ENCODE results near the gene COMMD9.
A peak's percentile ranks its signal among the peaks of the same experiment; 100 is the strongest.

Gene COMMD9

DNA sequence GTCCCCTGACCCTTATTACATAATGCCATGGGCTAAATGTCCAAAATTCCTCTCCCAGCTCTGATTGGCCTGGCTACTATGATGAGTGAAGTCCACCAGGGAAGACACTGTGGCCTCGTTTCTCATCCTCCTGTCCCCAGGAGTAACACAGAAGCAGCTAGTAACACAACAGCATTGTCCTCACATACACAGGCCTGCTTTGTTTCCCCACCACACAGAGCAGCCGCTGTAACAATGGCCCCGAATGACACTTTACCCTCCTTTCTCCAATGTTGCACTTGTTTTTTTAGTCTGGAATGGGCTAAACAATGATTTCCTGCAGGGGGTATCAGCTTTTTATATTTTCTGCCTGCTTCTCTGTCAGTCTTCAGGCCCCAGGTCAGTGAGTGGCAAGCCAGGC is 6.7 kb upstream of the COMMD9 start, which contains the start of gene PRR5L:
Gene PRR5L (plus strand): TSS at position 363 of the 400 bp plus-strand sequence. CDS start 104,834 bp downstream, outside the sequence.
- no peak for DNase-seq

DNA sequence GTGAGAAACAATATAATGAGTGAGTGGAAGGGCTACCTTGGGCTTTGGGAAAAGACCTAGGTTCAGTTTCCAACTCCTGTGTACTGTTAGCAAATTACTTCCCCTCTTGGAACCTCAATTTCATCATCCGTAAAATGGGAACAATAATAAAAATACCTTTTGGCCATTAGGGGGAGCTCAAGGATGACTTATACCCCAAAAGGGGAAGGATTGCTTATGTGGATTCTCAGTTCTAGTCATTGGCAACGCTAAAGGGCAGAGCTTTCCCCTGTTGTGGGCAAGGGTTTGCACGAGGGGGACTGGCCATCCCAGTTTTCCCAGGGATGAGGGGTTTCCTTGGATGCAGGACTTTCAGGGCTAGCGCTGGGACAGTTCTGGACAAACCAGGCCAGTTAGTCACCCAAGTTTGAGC is 3.1 kb upstream of the COMMD9 start:
- DNase-seq = no peak

GRCh38 chr11:36288442-36289225 is 590 bp downstream of the COMMD9 start:
- DNase-seq = no peak

GRCh38 chr11:36282926-36283325 is 6.3 kb downstream of the COMMD9 start:
- no peak for DNase-seq

- DNase-seq = no peak
These were observed 7.4 kb downstream of the COMMD9 start for GRCh38 chr11:36281850-36282249.

DNA sequence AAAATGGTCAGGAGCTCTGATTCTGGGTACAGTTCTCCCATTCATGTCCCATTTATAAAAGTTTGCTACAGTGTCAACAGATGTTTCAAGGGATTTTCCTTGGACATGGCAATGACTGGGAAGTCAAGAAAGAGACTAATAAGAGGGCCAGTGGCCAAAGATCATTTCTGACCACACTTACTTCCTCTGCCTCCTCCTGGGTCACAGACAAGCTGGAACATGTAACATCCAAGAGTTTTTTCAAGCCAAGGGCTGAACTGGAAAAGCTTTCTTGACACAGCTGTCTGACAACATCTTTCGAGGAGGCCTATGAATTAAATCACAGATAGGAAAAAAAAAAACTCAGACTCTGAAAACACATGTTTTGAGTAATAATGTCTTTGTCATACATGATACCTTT is 8.7 kb downstream of the COMMD9 start:
- DNase-seq = no peak

- no peak for DNase-seq
These were observed 10.5 kb downstream of the COMMD9 start for GRCh38 chr11:36278531-36279282.

DNA sequence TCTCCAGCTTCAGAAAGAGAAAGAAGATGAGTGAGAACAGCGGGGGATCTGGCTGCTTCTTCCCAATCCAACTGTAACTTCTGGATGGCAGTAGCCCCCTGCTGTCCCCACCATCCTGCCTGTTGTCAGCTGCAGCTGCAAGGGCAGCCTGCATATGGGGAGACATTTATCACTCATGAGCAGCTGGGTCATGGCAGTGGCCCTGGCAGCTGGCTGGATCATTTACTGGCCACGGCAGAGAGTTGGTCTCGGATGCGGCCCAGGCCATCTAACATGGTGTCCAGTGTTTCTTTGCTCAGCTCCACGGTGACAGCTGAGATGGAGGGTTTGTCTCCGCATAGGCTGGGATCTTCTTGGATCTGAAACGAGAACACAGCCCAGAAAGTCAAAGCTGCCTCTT is 14.8 kb downstream of the COMMD9 start:
- DNase-seq = no peak

DNA sequence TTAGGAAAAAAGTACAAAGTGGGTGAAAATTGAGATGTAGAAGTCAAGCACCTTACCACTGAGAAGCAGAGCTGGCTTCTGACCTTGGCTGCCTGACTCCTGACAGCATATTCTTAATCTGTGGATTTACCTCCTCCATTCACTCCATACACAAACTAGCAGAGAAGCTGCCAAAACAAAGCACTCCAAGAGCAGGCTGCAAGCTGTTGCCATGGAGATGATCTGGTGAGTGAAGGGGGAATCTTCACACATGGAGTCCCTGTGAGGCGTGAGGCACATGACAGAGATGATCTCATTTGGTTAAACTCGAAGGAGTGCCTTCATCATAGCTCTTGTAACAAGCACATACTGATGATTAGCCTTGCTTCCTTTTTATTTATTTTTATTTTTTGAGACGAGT is 16.1 kb downstream of the COMMD9 start:
- DNase-seq = peak; percentile 44

- no peak for DNase-seq
These were observed 17.3 kb downstream of the COMMD9 start for GRCh38 chr11:36271794-36272407.

GRCh38 chr11:36270701-36271100 is 18.5 kb downstream of the COMMD9 start:
- DNase-seq = peak; percentile 72

- no peak for DNase-seq
These were observed 20.8 kb downstream of the COMMD9 start for GRCh38 chr11:36268337-36268985.

DNA sequence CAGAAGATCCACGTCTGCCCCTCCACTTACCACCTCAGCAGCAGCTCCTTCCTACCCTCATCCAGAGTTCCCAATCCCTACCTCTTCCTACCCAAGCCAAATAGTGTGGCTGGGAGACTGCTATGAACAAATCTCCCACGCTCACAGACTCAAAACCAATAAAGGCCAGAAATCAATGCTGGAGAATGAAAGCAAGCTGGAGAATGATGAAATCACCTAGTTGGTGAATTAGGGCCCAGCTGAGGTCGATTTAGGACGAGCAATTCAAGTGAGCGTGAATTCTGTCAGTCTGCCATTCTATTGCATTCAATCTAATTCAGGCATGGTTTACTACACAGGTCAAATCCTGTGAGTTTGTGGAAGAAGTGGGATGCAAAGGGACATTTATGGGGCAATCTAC is 22.5 kb downstream of the COMMD9 start:
- no peak for DNase-seq

DNA sequence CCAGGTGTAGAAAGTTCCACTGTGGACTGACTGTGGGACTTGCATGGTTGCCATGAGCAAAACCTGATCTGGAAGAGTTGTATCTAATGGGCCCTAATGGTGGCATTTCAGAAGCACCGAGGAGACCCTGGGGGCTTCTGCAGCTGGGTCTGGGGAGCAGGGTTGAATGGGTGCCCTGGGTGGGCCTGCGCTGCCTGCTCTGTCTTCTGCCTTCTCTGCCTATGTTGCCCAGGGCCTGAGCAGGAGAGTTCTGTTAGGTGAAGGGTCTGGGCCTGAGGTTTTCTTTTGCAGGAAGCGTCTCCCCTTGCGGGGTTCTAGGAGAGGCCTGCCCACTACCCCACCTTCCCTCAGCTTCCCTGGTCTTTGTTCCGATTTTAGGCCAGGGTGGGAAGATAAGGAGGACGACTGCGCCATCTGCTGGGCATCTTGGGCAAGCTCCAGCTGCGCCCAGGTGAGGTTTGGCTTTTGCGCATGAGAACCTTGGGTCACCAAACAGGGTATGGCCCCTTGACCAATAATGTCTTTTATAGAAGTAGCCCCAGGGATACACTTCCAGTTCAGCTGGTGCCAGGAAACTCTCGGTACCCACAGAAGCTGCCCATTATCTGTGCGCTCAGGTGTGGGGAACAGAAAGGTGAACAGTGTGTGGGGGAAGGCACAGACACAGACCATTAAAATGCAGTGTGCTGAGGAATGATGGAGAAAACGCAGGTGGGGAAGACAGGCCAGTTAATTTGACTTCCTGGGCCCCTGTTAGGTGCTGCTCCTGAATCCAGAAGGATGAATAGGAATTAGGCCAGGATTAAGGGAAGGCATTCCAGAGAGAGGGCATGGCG is 23.2 kb downstream of the COMMD9 start:
- peak; percentile 41 for DNase-seq

DNA sequence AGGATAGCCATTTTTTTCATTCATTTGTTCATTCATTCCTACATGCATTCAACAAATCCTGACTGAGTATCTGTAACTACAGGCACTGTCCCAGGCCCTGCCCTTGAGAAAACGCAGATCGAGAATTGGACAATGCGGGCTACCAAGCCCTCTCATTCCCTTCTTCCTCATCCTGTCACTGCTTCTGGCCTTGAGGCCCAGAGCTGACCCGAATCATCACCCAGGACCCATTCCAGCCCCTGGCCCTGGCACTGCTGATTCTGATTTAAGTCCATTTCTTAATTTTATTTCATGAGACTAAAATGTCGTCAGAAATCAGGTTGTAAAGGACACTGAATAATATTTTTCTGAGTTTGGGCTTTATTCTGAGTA is 24.3 kb downstream of the COMMD9 start:
- DNase-seq = no peak

DNA sequence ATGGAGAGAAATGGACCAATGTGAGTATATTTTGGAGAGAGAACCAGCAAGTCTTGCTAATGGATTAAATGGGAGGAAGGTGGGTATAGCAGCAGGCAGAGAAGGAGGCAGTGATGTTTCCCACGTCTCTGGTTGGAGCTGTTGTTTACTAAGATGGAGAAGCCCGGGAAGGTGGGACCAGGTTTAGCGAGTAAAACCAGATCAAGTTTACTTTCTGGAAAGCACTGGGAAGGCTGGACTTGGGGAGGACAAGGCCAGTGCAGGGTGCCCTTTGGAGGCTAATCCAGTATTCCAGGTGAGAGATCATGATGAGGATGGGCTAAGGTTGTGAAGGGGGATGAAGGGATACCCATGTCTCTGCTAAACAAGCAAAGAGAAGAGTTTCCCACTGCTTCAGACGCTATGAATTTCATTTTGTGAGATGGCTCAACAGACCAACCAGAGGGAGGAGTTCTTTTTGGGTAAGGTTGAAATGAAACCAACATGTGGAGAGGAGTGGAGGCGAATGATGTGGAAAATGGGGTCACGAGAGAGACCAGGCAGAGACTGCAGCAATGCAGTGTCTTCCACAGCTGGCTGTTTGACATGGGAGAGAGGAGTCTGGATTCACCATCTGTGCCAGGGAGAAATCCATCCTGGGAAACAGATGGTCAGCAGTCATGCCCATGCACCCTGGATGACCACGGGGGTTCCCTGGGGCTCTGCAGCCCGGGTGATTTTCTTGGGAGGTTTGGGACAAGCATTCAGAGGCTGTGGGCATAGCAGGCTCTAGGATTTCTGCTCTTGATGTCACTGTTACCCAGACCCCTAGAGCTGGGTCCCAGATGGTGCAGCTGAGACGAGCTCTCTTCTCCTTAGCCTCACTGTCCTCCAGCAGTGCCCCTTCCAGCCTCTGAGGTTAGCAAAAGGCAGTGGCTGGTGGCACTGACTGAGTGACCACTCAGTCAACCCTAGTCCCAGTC is 24.9 kb downstream of the COMMD9 start:
- no peak for DNase-seq

DNA sequence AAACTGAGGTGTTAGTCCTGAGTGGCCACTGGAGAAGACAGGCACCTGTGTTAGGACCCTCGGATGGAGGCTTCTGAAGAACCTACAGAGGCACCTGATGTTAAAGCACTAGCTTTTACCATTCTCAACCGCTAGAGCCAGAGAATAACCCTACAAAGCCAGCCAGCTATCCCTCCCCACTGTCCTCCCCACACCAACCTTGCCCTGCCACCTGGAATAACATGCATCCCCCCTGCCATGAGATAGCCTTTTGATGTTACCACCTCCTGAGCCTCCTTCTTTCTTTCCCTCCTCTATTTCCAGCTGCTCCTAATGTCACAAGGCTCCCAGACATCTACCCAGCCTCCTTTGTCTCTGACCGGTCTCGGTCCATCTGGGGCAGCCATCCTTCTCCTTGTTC is 28.1 kb downstream of the COMMD9 start:
- no peak for DNase-seq

DNA sequence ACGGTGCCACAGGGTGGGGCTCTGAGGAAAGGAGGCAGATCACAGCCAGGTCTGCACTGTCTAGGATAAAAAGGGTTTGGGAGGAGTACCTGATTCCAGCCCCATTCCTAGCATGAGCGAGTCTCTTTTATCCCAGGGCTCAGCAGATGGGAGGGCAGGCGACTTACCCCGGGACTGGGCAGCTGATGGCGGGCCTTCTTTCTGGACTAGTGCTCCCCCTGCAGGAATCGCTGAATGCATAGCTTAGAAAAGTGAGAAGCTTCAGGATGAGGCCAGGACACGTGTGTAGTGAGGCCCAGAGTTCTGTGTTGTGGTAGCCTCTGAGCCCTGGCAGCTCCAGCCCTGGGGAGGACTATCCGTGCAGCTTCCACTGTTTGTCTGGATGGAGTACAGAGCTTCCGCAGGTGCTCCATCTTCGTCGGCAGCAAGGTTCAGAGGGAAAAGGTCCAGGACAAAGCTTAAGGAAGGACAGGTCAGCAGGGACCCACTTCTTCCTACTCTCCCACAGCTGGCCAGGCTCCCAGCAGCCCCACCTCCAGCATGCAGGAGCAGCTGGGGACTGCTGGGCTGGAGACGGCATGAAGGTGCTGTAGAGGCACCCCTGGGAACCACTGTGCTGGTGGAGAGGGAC is 30.4 kb downstream of the COMMD9 start:
- DNase-seq = peak; percentile 5

DNA sequence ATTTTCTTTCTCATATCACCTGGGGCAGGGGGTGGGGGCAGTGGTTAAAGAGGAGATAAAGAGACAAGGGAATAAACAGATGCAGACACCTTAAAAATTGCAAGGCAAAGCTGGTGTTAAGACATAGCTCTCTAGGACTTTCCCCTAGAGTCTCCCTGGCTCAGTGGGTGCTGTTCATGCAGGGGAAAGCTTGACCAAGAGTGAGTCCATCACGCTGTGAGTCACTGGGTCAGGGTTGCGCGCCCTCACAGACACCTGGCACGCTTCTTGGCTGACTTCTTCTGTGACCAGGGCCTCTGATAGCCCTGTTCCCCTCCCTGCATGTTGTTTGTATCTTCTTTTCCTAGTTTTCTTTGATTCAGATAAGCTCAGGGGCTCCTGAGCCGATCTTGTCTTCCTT is 31.9 kb downstream of the COMMD9 start:
- DNase-seq = no peak

GRCh38 chr11:36254713-36255112 is 34.5 kb downstream of the COMMD9 start:
- DNase-seq = no peak

DNA sequence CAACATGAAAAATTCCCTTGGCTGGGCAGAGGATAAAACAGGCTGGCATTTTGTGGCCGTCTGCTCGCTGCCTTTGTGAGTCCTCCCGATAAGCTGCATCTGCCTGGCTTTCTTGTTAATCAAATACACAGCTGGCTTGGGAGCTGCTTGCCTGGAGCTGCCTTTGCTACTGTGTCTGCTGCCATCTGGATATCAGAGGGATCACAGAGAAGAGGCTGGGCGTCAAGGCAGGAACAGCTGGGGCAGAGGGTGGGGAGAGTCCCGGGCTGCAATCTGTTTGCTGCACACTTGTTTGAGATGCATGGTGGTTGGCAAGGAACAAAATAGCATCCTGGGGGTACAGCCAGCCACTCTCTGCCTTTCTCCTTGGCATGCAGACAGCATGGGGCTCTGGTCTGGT is 36.0 kb downstream of the COMMD9 start:
- no peak for DNase-seq

All from DMS79 (cell line).